Measurements from ENCODE around the gene MICA. TPM values are rescaled to one million over a fixed set of nuclear protein-coding genes. Genes with fewer than 3 reads are reported as not detected.

The MICA gene
- total and polyA plus RNA-seq, 7 donors = 2.7 to 5.7 (median 5.0) TPM

DNA sequence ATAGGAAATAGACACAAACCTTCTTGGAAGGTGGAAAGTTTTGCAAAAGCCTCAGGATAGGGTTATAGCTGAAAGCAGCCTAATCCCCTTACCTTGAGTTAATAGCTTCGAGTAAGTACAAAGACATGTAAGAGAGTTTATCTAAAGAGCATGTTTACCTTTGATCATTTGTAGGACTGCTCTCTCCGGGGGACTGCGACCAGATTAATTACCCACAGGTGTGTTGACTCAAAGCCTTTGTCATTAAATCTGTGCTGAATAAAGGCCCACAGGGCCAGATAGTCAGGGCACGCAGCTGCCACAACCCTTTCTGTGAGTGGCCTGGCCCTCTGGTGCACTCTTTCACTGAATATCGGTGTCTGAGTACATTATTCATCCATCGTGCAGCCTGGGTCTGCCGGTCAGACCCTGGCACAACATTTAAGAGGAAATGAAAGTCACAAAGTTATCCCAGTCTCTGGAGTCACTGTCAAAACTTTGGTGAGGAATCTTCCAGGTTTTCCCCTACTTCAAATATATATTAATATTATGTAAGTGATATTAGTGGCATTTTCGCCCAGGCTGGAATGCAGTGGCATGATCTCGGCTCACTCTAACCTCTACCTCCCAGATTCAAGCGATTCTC, 5.4 kb upstream of the MICA start:
- TF ChIP-seq, protein P1, sequence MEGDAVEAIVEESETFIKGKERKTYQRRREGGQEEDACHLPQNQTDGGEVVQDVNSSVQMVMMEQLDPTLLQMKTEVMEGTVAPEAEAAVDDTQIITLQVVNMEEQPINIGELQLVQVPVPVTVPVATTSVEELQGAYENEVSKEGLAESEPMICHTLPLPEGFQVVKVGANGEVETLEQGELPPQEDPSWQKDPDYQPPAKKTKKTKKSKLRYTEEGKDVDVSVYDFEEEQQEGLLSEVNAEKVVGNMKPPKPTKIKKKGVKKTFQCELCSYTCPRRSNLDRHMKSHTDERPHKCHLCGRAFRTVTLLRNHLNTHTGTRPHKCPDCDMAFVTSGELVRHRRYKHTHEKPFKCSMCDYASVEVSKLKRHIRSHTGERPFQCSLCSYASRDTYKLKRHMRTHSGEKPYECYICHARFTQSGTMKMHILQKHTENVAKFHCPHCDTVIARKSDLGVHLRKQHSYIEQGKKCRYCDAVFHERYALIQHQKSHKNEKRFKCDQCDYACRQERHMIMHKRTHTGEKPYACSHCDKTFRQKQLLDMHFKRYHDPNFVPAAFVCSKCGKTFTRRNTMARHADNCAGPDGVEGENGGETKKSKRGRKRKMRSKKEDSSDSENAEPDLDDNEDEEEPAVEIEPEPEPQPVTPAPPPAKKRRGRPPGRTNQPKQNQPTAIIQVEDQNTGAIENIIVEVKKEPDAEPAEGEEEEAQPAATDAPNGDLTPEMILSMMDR (IDR thresholded peaks at IDR 0.05) = no peak
- peaks cover 16% of the 10 kb centered on the region for H3K4me1 ChIP-seq
- DNase-seq (no peak), ATAC-seq (no peak)
- no peaks in the 10 kb centered on the region for H3K27me3 ChIP-seq (ENCODE audit: insufficient read depth in 3 of 3, low read length in 2 of 3)
- H3K36me3 ChIP-seq (ENCODE audit: insufficient read depth in 1 of 2, low read depth in 1 of 2) = peaks cover 0 to 5% of the 10 kb centered on the region in 2 donors
- WGBS, 3 donors = 79 to 84% (median 84%) methylated on average over 10 of the region's 10 CpGs
- intact Hi-C loops (cut with DNase I) = loop anchor here (2.0 kb wide), 2 partner anchors 43 to 45 kb away; no protein-coding TSS in a partner anchor
- no peak overlapping the region for H3K27ac ChIP-seq
- no peak overlapping the region for H3K4me3 ChIP-seq
- no peaks in the 10 kb centered on the region for H3K9me3 ChIP-seq

DNA sequence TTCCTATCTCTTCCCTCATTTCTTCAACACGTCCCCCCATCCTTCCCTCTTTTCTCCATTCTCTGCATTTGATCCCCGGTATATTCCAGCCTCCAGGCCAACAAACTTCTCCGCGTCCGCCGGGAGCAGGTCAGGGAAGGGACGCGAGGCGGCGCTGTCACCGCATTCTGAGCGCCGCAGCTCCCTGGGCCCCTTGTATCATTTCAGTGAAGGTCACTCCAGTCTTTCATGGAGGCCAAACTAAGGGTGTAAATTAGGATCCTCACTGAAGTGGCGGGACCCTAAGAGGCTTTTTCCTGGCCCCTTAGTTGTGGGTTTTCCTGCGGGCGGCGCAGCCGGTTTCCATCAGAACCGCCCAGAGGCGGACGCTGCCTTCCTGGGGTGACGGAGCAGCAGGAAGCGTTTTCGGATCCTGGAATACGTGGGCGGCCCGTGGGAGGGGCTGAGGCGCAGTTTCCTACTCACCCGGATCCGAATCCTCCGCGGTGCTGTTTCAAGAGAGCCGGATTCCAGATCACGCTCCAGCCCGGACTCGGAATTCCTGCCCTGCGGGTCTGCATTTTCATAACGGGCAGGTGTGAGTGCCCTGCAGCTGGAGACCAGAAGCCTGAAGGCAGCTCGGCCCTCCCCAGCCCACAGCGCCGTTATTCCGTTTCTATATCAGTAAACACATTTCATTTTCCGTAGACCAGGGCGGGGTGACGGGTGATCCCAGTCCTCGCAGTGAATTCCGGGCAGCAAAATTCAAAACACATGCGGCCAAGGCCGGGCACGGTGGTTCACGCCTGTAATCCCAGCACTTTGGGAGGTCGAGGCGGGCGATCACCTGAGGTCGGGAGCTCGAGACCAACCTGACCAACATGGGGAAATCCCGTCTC, 3.6 kb upstream of the MICA start:
- ATAC-seq (peak; percentile 71 to 82 (median 78)), DNase-seq (peak; percentile 91 to 93)
- intact Hi-C loops (cut with DNase I) = loop anchor here (2.0 kb wide), 2 partner anchors 41 to 43 kb away; no protein-coding TSS in a partner anchor
- 0% methylated on average over 57 of the region's 57 CpGs for WGBS, 3 donors
- TF ChIP-seq, protein P1 (IDR thresholded peaks at IDR 0.05) = peak; percentile 77
- Histone ChIP-seq H3K27ac (peak overlapping the region; percentile 85), H3K36me3 (ENCODE audit: insufficient read depth in 1 of 2, low read depth in 1 of 2) (no peaks in the 10 kb centered on the region), H3K4me3 (peak overlapping the region; percentile 75), H3K9me3 (no peaks in the 10 kb centered on the region), H3K4me1 (peaks cover 21% of the 10 kb centered on the region), H3K27me3 (ENCODE audit: insufficient read depth in 3 of 3, low read length in 2 of 3) (no peaks in the 10 kb centered on the region)

DNA sequence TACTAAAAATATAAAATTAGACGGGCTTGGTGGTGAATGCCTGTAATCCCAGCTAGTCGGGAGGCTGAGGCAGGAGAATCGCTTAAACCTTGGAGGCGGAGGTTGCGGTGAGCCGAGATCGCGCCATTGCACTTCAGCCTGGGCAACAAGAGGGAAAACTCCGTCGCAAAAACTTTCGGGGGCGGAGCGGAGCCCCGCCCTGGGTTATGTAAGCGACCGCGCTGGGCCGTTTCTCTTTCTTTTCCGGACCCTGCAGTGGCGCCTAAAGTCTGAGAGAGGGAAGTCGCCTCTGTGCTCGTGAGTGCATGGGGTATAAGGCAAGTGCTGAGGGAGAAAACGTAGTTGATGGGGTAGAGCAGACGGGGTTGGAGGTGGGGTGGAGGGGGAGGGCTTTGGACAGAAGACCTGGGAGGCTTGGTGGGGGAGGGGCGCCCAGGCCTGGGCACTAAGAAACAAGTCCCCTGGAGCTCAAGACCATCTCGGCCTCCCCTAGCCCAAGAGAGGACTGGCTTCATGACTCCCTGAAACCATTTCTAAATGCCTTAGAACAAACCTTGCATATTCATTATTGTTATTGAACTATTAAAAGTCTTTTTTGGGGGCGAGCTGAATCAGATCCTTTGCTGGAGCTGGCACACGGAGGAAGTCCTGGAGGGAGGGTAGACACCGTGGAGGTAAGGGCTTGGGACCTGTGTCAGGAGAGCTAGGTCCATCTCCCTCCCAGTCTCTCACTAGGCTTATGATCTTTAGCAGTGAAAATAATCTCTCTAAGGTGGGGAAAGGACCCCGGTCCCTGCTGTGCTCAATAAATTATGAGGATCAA, 2.7 kb upstream of the MICA start:
- WGBS, 3 donors = 4 to 7% (median 5%) methylated on average over 30 of the region's 30 CpGs
- Histone ChIP-seq H3K9me3 (no peaks in the 10 kb centered on the region), H3K4me1 (peaks cover 21% of the 10 kb centered on the region), H3K36me3 (ENCODE audit: insufficient read depth in 1 of 2, low read depth in 1 of 2) (no peaks in the 10 kb centered on the region), H3K4me3 (peak overlapping the region; percentile 75), H3K27me3 (ENCODE audit: insufficient read depth in 3 of 3, low read length in 2 of 3) (no peaks in the 10 kb centered on the region), H3K27ac (peak overlapping the region; percentile 85)
- TF ChIP-seq, protein P1 (IDR thresholded peaks at IDR 0.05) = no peak
- DNase-seq (peak; percentile 77 to 87), ATAC-seq (peak; percentile 25 to 56 (median 31))
- intact Hi-C loops (cut with DNase I) = no loop called here

DNA sequence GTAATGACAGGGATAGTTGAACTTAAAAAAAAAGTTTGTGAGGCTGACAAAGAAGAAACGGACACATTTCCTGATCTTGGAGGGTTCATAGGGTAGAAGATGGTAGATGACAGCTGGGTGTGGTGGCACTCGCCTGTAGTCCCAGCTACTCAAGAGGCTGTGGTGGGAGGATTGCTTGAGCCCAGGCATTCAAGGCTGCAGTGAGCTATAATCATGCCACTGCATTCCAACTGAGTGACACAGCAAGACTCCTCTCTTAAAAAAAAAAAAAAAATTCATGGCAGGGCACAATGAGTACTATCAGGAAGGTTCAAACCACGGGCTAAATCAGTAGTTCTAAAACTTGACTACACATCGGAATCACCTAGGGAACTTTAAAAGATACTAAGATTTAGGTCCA, 2.0 kb upstream of the MICA start:
- intact Hi-C loops (cut with DNase I) = no loop called here
- no peaks in the 10 kb centered on the region for H3K9me3 ChIP-seq
- TF ChIP-seq, protein P1 (IDR thresholded peaks at IDR 0.05) = no peak
- peaks cover 21% of the 10 kb centered on the region for H3K4me1 ChIP-seq
- H3K27me3 ChIP-seq (ENCODE audit: insufficient read depth in 3 of 3, low read length in 2 of 3) = no peaks in the 10 kb centered on the region
- peak overlapping the region; percentile 75 for H3K4me3 ChIP-seq
- WGBS, 3 donors = 26 to 46% (median 33%) methylated on average over 4 of the region's 4 CpGs
- DNase-seq (peak; percentile 44 to 57), ATAC-seq (peak; percentile 30 to 45 (median 42))
- no peaks in the 10 kb centered on the region for H3K36me3 ChIP-seq (ENCODE audit: insufficient read depth in 1 of 2, low read depth in 1 of 2)
- peak overlapping the region; percentile 85 for H3K27ac ChIP-seq

Measured in psoas muscle (tissue), 8 donors.